IMR-90 (cell line): ENCODE data around the gene CFAP90. TPM values are rescaled to one million over a fixed set of nuclear protein-coding genes. Genes with fewer than 3 reads are reported as not detected.

Source experiments
- ATAC-seq: fragments of 200-7000 bp; cut with Tn5 transposase; 2 replicates; pipeline ENCODE4 v1.9.1; 2020; ENCODE audit warnings: low read depth, mild to moderate bottlenecking, moderate library complexity
- BruUV-seq: library from RNA; stranded (reverse); fragments of 400-500 nt; replicated peaks from 2 replicates; lab custom pipeline; 2021; lab: Mats Ljungman, UMichigan
- CTCF ChIA-PET: fragments of 300-600 bp; formaldehyde crosslinking; extraction: SDS; loops from one replicate; lab custom pipeline; 2021; ENCODE audit warnings: antibody characterized with exemption; lab: Yijun Ruan, JAX
- POLR2A ChIA-PET: fragments of 300-600 bp; sonication (Branson Sonifier 250); formaldehyde crosslinking; loops from one replicate; lab custom pipeline; 2022; ENCODE audit warnings: antibody characterized with exemption; ENCODE audit not compliant: unreplicated experiment; lab: Charles Lee
- DNase-seq: peaks from one replicate; pipeline ENCODE4 v3.0.0; 2013
- H2AFZ ChIP-seq: replicated peaks from 2 replicates; pipeline ENCODE3; 2013; ENCODE audit warnings: low read length, mild to moderate bottlenecking; ENCODE audit not compliant: poor library complexity
- H2AK5ac ChIP-seq: 2 replicates; pipeline ENCODE4 v1.6.1; 2013; ENCODE audit warnings: low read depth, low read length, inconsistent platforms
- H2AK9ac ChIP-seq: replicated peaks from 2 replicates; pipeline ENCODE3; 2013; ENCODE audit warnings: mild to moderate bottlenecking, low read depth, low read length, moderate library complexity; ENCODE audit not compliant: poor library complexity
- H2BK120ac ChIP-seq: 2 replicates; pipeline ENCODE4 v1.6.1; 2013; ENCODE audit warnings: low read depth, low read length, inconsistent platforms
- H2BK15ac ChIP-seq: 3 replicates; pipeline ENCODE4 v1.6.1; 2013; ENCODE audit warnings: low read depth, low read length, inconsistent platforms
- H2BK20ac ChIP-seq: 2 replicates; pipeline ENCODE4 v1.6.1; 2013; ENCODE audit warnings: low read depth, mild to moderate bottlenecking, inconsistent platforms, low read length, moderate library complexity
- H2BK5ac ChIP-seq: 2 replicates; pipeline ENCODE4 v1.6.1; 2013; ENCODE audit warnings: mild to moderate bottlenecking, low read depth, low read length, inconsistent platforms; ENCODE audit not compliant: poor library complexity, severe bottlenecking
- H3K14ac ChIP-seq: replicated peaks from 2 replicates; pipeline ENCODE4 v1.6.1; 2013; ENCODE audit warnings: low read depth, low read length, inconsistent platforms
- H3K18ac ChIP-seq: 2 replicates; pipeline ENCODE4 v1.6.1; 2013; ENCODE audit warnings: low read depth, low read length, control low read depth
- H3K23ac ChIP-seq: 2 replicates; pipeline ENCODE4 v1.6.1; 2013; ENCODE audit warnings: low read depth, low read length, inconsistent platforms
- H3K27ac ChIP-seq: 2 replicates; pipeline ENCODE4 v1.5.1; 2013; ENCODE audit warnings: mild to moderate bottlenecking, control low read depth, low read length; ENCODE audit not compliant: insufficient read depth
- H3K27me3 ChIP-seq: 2 replicates; pipeline ENCODE4 v1.6.1; 2013; ENCODE audit warnings: low read length; ENCODE audit not compliant: control insufficient read depth, insufficient read depth
- H3K36me3 ChIP-seq: 2 replicates; pipeline ENCODE4 v1.6.1; 2013; ENCODE audit warnings: low read length, mixed read lengths; ENCODE audit not compliant: control insufficient read depth, insufficient read depth
- H3K4ac ChIP-seq: 2 replicates; pipeline ENCODE4 v1.6.1; 2013; ENCODE audit warnings: low read depth, low read length, inconsistent platforms
- H3K4me1 ChIP-seq: 2 replicates; pipeline ENCODE4 v1.6.1; 2013; ENCODE audit warnings: low read length, mixed read lengths; ENCODE audit not compliant: control insufficient read depth, insufficient read depth
- H3K4me2 ChIP-seq: 2 replicates; pipeline ENCODE4 v1.6.1; 2013; ENCODE audit warnings: low read depth, mild to moderate bottlenecking, control low read depth, low read length, moderate library complexity
- H3K4me3 ChIP-seq: 2 replicates; pipeline ENCODE4 v1.5.1; 2013; ENCODE audit warnings: low read depth, mild to moderate bottlenecking, control low read depth, low read length, moderate library complexity; ENCODE audit not compliant: insufficient read depth
- H3K56ac ChIP-seq: 2 replicates; pipeline ENCODE4 v1.6.1; 2013; ENCODE audit warnings: low read length, inconsistent platforms; ENCODE audit not compliant: insufficient read depth; ENCODE audit errors: extremely low read depth
- H3K79me1 ChIP-seq, 2 experiments: 2 replicates each; pipeline ENCODE4 v1.6.1; 2013; ENCODE audit warnings: low read length in 2 of 2, inconsistent platforms in 1 of 2, low read depth in 1 of 2
- H3K9ac ChIP-seq: 2 replicates; pipeline ENCODE4 v1.6.1; 2013; ENCODE audit warnings: low read depth, low read length, control low read depth
- H3K9me1 ChIP-seq: 2 replicates; pipeline ENCODE4 v1.6.1; 2013; ENCODE audit warnings: low read length, inconsistent platforms; ENCODE audit not compliant: insufficient read depth
- H3K9me3 ChIP-seq: 2 replicates; pipeline ENCODE4 v1.6.1; 2013; ENCODE audit warnings: low read length; ENCODE audit not compliant: control insufficient read depth, insufficient read depth
- H4K20me1 ChIP-seq: 2 replicates; pipeline ENCODE4 v1.6.1; 2013; ENCODE audit warnings: low read length, inconsistent platforms; ENCODE audit not compliant: insufficient read depth
- H4K5ac ChIP-seq: 2 replicates; pipeline ENCODE4 v1.6.1; 2013; ENCODE audit warnings: mild to moderate bottlenecking, low read depth, low read length, control low read depth
- H4K8ac ChIP-seq, 2 experiments: 2 replicates each; pipeline ENCODE4 v1.6.1; 2013; ENCODE audit warnings: low read depth in 2 of 2, low read length in 2 of 2, control low read depth in 1 of 2, inconsistent platforms in 1 of 2
- H4K91ac ChIP-seq: 2 replicates; pipeline ENCODE4 v1.6.1; 2013; ENCODE audit warnings: low read depth, low read length, inconsistent platforms; ENCODE audit not compliant: insufficient read depth
- BHLHE40 ChIP-seq: fragments of 150-350 bp; IDR thresholded peaks from 2 replicates; pipeline ENCODE4 v1.6.1; 2016; ENCODE audit warnings: mild to moderate bottlenecking, low read depth, low read length
- CEBPB ChIP-seq: IDR thresholded peaks from 2 replicates; pipeline ENCODE4 v1.6.1; 2012; ENCODE audit warnings: low read depth, low read length, improper control_type of control experiment
- CTCF ChIP-seq: conservative IDR thresholded peaks from 2 replicates; pipeline ENCODE4 v1.5.1; 2012; ENCODE audit warnings: mild to moderate bottlenecking, low read depth, low read length, improper control_type of control experiment
- MAZ ChIP-seq: IDR thresholded peaks from 2 replicates; pipeline ENCODE4 v1.6.1; 2012; ENCODE audit warnings: low read depth, mild to moderate bottlenecking, low read length, improper control_type of control experiment, moderate library complexity, borderline replicate concordance
- RFX5 ChIP-seq: IDR thresholded peaks from 2 replicates; pipeline ENCODE4 v1.8.0; 2012; ENCODE audit warnings: low read depth, mild to moderate bottlenecking, low read length, moderate library complexity
- USF2 ChIP-seq: fragments of 150-350 bp; IDR thresholded peaks from 2 replicates; pipeline ENCODE4 v1.6.1; 2017; ENCODE audit warnings: mild to moderate bottlenecking, antibody characterized with exemption, low read length, low read depth
- WGBS, 2 experiments: methylation state at CpG; one replicate each; pipeline versions ENCODE4 v1.1.5 to v1.1.7; 2013; ENCODE audit warnings: missing lambda C conversion rate in 2 of 2; ENCODE audit not compliant: insufficient read length in 1 of 2; ENCODE audit errors: extremely low coverage in 2 of 2; 5-methylcytosine and 5-hydroxymethylcytosine counted together
- dilution Hi-C: fragments of 300-500 bp; cut with HindIII; formaldehyde crosslinking; loops from one replicate; pipeline ENCODE4 v1.14.3; 2018; ENCODE audit warnings: low sequenced_read_pairs; ENCODE audit not compliant: unreplicated experiment
- in situ Hi-C: fragments of 300-500 bp; cut with MboI; formaldehyde crosslinking; loops from 3 replicates; pipeline ENCODE4 v1.14.3; 2019; ENCODE audit warnings: low sequenced_read_pairs, inconsistent platforms, mixed read lengths
- intact Hi-C: fragments of 100-400 bp; cut with micrococcal nuclease; formaldehyde crosslinking; loops from 2 replicates; pipeline ENCODE4 v1.10.0; 2022
- polyA plus RNA-seq, 3 experiments: library from polyadenylated mRNA; depleted of rRNA; stranded (reverse); fragments of >200 nt; gene quantifications; 2 replicates each; pipeline ENCODE4 v1.2.3, GENCODE V29; 2012; ENCODE audit warnings: low replicate concordance in 1 of 3
- total RNA-seq: library from RNA; depleted of rRNA; stranded (reverse); fragments of >200 nt; gene quantifications from 2 replicates; pipeline ENCODE4 v1.2.3, GENCODE V29; 2012

CFAP90 gene
- total and polyA plus RNA-seq, 2 of the 4 experiments (the other 2 are of a cell fraction), result 0.09 TPM; not detected in 1

GRCh38 chr5:7795306-7795705 lies 55.6 kb downstream of the CFAP90 start:
- H4K20me1 ChIP-seq, result no peaks in the 10 kb centered on the region
- H3K79me1 ChIP-seq, result no peaks in the 10 kb centered on the region
- H3K27me3 ChIP-seq, result no peaks in the 10 kb centered on the region
- no TSS peak for BruUV-seq
- no peak overlapping the region for H3K9ac ChIP-seq
- H2BK120ac ChIP-seq, result no peak overlapping the region
- H3K36me3 ChIP-seq, result no peaks in the 10 kb centered on the region
- H3K9me3 ChIP-seq, result no peaks in the 10 kb centered on the region
- dilution Hi-C loops (no loop called here), in situ Hi-C loops (no loop called here), intact Hi-C loops (no loop called here)
- POLR2A ChIA-PET, result no interaction called here
- H3K27ac ChIP-seq, result no peak overlapping the region
- no peak overlapping the region for H3K4me2 ChIP-seq
- H4K5ac ChIP-seq, result no peak overlapping the region
- no peaks in the 10 kb centered on the region for H3K9me1 ChIP-seq
- no peak overlapping the region for H2BK20ac ChIP-seq
- H3K4me1 ChIP-seq, result no peaks in the 10 kb centered on the region
- no peak for DNase-seq
- CTCF ChIA-PET, result no interaction called here
- no CpG with 5 or more reads among the region's 3 CpGs for WGBS, 2 experiments
- H2BK5ac ChIP-seq, result no peak overlapping the region
- H3K4me3 ChIP-seq, result no peak overlapping the region
- H4K91ac ChIP-seq, result no peak overlapping the region
- H4K8ac ChIP-seq, result no peak overlapping the region
- H2BK15ac ChIP-seq, result no peak overlapping the region
- H2AK5ac ChIP-seq, result no peak overlapping the region
- no peak for ATAC-seq
- no peak overlapping the region for H3K14ac ChIP-seq
- H3K18ac ChIP-seq, result no peak overlapping the region
- no peak overlapping the region for H2AFZ ChIP-seq
- no peak overlapping the region for H3K23ac ChIP-seq
- TF ChIP-seq CTCF, result no peak
- no peak for TF ChIP-seq BHLHE40
- no peak for TF ChIP-seq USF2
- no peak for TF ChIP-seq CEBPB
- TF ChIP-seq MAZ, result no peak
- no peak for TF ChIP-seq RFX5
- no peak overlapping the region for H3K56ac ChIP-seq
- no peak overlapping the region for H3K4ac ChIP-seq
- no peak overlapping the region for H2AK9ac ChIP-seq
